A673 (cell line): ENCODE data around the gene RESF1.

ENCODE experiments used
- EZH2 ChIP-seq: fragments of 200-600 bp; sonication (generic); IDR thresholded peaks from 2 replicates; pipeline ENCODE4 v1.6.1; 2017; ENCODE audit warnings: borderline replicate concordance, low read depth, mild to moderate bottlenecking, mixed read lengths, antibody characterized with exemption, low read length; ENCODE audit not compliant: poor library complexity, severe bottlenecking
- TF ChIP-seq, protein P1 (sequence below): fragments of 300-800, 200-600 bp; sonication (generic); conservative IDR thresholded peaks from 2 replicates; pipeline ENCODE4 v1.5.1; 2017; ENCODE audit warnings: low read depth, mild to moderate bottlenecking, antibody characterized with exemption, low read length, moderate library complexity, mixed read lengths

GRCh38 chr12:31922341-31923062 lies 36.7 kb upstream of the RESF1 start:
- TF ChIP-seq, protein P1, sequence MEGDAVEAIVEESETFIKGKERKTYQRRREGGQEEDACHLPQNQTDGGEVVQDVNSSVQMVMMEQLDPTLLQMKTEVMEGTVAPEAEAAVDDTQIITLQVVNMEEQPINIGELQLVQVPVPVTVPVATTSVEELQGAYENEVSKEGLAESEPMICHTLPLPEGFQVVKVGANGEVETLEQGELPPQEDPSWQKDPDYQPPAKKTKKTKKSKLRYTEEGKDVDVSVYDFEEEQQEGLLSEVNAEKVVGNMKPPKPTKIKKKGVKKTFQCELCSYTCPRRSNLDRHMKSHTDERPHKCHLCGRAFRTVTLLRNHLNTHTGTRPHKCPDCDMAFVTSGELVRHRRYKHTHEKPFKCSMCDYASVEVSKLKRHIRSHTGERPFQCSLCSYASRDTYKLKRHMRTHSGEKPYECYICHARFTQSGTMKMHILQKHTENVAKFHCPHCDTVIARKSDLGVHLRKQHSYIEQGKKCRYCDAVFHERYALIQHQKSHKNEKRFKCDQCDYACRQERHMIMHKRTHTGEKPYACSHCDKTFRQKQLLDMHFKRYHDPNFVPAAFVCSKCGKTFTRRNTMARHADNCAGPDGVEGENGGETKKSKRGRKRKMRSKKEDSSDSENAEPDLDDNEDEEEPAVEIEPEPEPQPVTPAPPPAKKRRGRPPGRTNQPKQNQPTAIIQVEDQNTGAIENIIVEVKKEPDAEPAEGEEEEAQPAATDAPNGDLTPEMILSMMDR, result no peak
- TF ChIP-seq EZH2, result no peak
